K562 (cell line): Measurements from ENCODE around the gene DOLK. TPM values are rescaled to one million over a fixed set of nuclear protein-coding genes. Genes with fewer than 3 reads are reported as not detected.

Experiments used
- ATAC-seq: fragments of 200-7000 bp; cut with Tn5 transposase; 3 replicates; pipeline ENCODE4 v1.9.1; 2020; ENCODE audit warnings: moderate library complexity
- BruUV-seq: library from RNA; stranded (reverse); fragments of 400-500 nt; replicated peaks from 2 replicates; lab custom pipeline; 2021; lab: Mats Ljungman, UMichigan
- CTCF ChIA-PET: fragments of 300-600 bp; formaldehyde crosslinking; extraction: SDS; loops from one replicate; lab custom pipeline; 2021; ENCODE audit warnings: low intra/inter-chr PET ratio; lab: Yijun Ruan, JAX
- POLR2A ChIA-PET: fragments of 300-600, 350-650 bp; sonication (Branson Sonifier 250); formaldehyde crosslinking; extraction: SDS; loops from one replicate; lab custom pipeline; 2021; ENCODE audit warnings: antibody characterized with exemption, inconsistent platforms; lab: Yijun Ruan, JAX
- DNase-seq, 4 experiments: peaks; one replicate each; pipeline versions ENCODE4 v3.0.0 to v3.0.0-alpha.2; 2011 to 2018; ENCODE audit warnings: low spot score in 3 of 4, mixed read lengths in 3 of 4; ENCODE audit errors: extremely low read depth in 1 of 4
- FAIRE-seq: peaks from 2 replicates; lab custom pipeline; 2011; peaks lifted over from hg19 to GRCh38; lab: Jason Lieb, UNC
- H2AFZ ChIP-seq: 2 replicates; pipeline ENCODE4 v1.6.0; 2011; ENCODE audit warnings: low read depth, low read length, control low read depth, inconsistent platforms
- H3K27ac ChIP-seq: fragments of 200-600 bp; 3 replicates; pipeline ENCODE4 v1.8.0; 2011; ENCODE audit warnings: low read depth, mild to moderate bottlenecking, control low read depth, inconsistent platforms, low read length, moderate library complexity, mixed read lengths; ENCODE audit errors: extremely low read depth
- H3K27me3 ChIP-seq, 2 experiments: fragments of 300-600 bp in 1 of 2; 2 replicates in 1 of 2; 3 replicates in 1 of 2; pipeline versions ENCODE4 v1.6.0 to v1.8.0; 2011; ENCODE audit warnings: inconsistent platforms in 2 of 2, low read length in 2 of 2, mild to moderate bottlenecking in 1 of 2, mixed read lengths in 1 of 2, moderate library complexity in 1 of 2; ENCODE audit not compliant: control insufficient read depth in 2 of 2, insufficient read depth in 2 of 2
- H3K36me3 ChIP-seq: fragments of 300-600 bp; 3 replicates; pipeline ENCODE4 v1.8.0; 2011; ENCODE audit warnings: mild to moderate bottlenecking, low read length, inconsistent platforms; ENCODE audit not compliant: control insufficient read depth, insufficient read depth
- H3K4me1 ChIP-seq, 2 experiments: fragments of 200-600 bp in 1 of 2; replicated peaks in 1 of 2; 2 replicates in 1 of 2; 3 replicates in 1 of 2; pipeline versions ENCODE4 v1.5.1 to v1.8.0; 2011; ENCODE audit warnings: inconsistent platforms in 2 of 2, low read length in 2 of 2, mild to moderate bottlenecking in 1 of 2, mixed read lengths in 1 of 2, moderate library complexity in 1 of 2; ENCODE audit not compliant: control insufficient read depth in 2 of 2, insufficient read depth in 2 of 2
- H3K4me2 ChIP-seq: 2 replicates; pipeline ENCODE4 v1.6.1; 2011; ENCODE audit warnings: low read length, control low read depth, inconsistent platforms, mixed read lengths; ENCODE audit not compliant: insufficient read depth
- H3K4me3 ChIP-seq: fragments of 200-600 bp; sonication (generic), shearing (Covaris generic); 2 replicates; pipeline ENCODE4 v1.5.1; 2016; ENCODE audit warnings: control low read depth, inconsistent platforms
- H3K79me2 ChIP-seq: fragments of 200-600 bp; 3 replicates; pipeline ENCODE4 v1.8.0; 2011; ENCODE audit warnings: low read length, inconsistent platforms; ENCODE audit not compliant: control insufficient read depth, insufficient read depth
- H3K9ac ChIP-seq, 2 experiments: 2 replicates each; pipeline versions ENCODE4 v1.6.0 to v1.6.1; 2011; ENCODE audit warnings: low read depth in 2 of 2, low read length in 2 of 2, control low read depth in 1 of 2, inconsistent platforms in 1 of 2, mild to moderate bottlenecking in 1 of 2, mixed read lengths in 1 of 2; ENCODE audit not compliant: insufficient read depth in 1 of 2
- H3K9me1 ChIP-seq: one replicate; pipeline ENCODE4 v1.6.0; 2011; ENCODE audit warnings: inconsistent platforms, mild to moderate bottlenecking, low read length, moderate library complexity; ENCODE audit not compliant: control insufficient read depth, insufficient read depth
- H3K9me3 ChIP-seq: replicated peaks from 2 replicates; pipeline ENCODE4 v1.5.1; 2011; ENCODE audit warnings: low read depth, low read length, inconsistent platforms; ENCODE audit not compliant: control insufficient read depth, insufficient read depth
- H4K20me1 ChIP-seq: replicated peaks from 2 replicates; pipeline ENCODE4 v1.6.1; 2011; ENCODE audit warnings: low read length, inconsistent platforms, mixed read lengths; ENCODE audit not compliant: control insufficient read depth, insufficient read depth
- CEBPG ChIP-seq, 3 experiments: fragments of 200-800 bp in 1 of 3; sonication (Bioruptor generic) in 1 of 3; sonication (generic) in 1 of 3; formaldehyde crosslinking in 1 of 3; IDR thresholded peaks in 2 of 3; conservative IDR thresholded peaks in 1 of 3; 2 replicates each; pipeline versions ENCODE4 v1.6.1 to v1.8.0; 2016 to 2022; ENCODE audit warnings: missing compliant biosample characterization in 2 of 3, missing genetic modification characterization in 2 of 3, mild to moderate bottlenecking in 1 of 3, missing genetic modification reagents in 1 of 3
- CTCF ChIP-seq, 3 experiments: IDR thresholded peaks in 2 of 3; conservative IDR thresholded peaks in 1 of 3; 2 replicates each; pipeline ENCODE4 v1.5.1; 2011 to 2012; ENCODE audit warnings: low read length in 3 of 3, mild to moderate bottlenecking in 3 of 3, control low read depth in 2 of 3, improper control_type of control experiment in 1 of 3, inconsistent platforms in 1 of 3, low read depth in 1 of 3, mixed read lengths in 1 of 3, moderate library complexity in 1 of 3; ENCODE audit not compliant: insufficient read depth in 2 of 3
- FOXJ3 ChIP-seq: sonication (generic); formaldehyde crosslinking; IDR thresholded peaks from 2 replicates; pipeline ENCODE4 v1.4.0; 2020; ENCODE audit warnings: mild to moderate bottlenecking, missing genetic modification reagents
- FOXP1 ChIP-seq: sonication (generic); formaldehyde crosslinking; IDR thresholded peaks from 2 replicates; pipeline ENCODE4 v1.8.0; 2022; ENCODE audit warnings: mild to moderate bottlenecking, missing genetic modification reagents
- NCOA2 ChIP-seq, 2 experiments: fragments of 450-650 bp; IDR thresholded peaks; 2 replicates each; pipeline ENCODE4 v1.6.1; 2018; ENCODE audit warnings: mild to moderate bottlenecking in 2 of 2, moderate library complexity in 1 of 2; ENCODE audit not compliant: partially characterized antibody in 2 of 2
- NFYB ChIP-seq: IDR thresholded peaks from 2 replicates; pipeline ENCODE4 v1.6.1; 2011; ENCODE audit warnings: mild to moderate bottlenecking, moderate library complexity; ENCODE audit not compliant: insufficient read length; ENCODE audit errors: extremely low read depth
- ZNF347 ChIP-seq: fragments of 450-650 bp; formaldehyde crosslinking; IDR thresholded peaks from 2 replicates; pipeline ENCODE4 v1.4.0; 2020; ENCODE audit warnings: low read depth, mild to moderate bottlenecking, moderate library complexity
- WGBS: fragments of 100-300 bp; shearing (Covaris generic); methylation state at CpG from one replicate; pipeline ENCODE4 v1.1.6; 2016; ENCODE audit warnings: low coverage, mixed read lengths; ENCODE audit not compliant: insufficient coverage; ENCODE audit errors: missing lambda C conversion rate; 5-methylcytosine and 5-hydroxymethylcytosine counted together
- in situ Hi-C: fragments of 300-500 bp; cut with MboI; formaldehyde crosslinking; loops from 4 replicates; pipeline ENCODE4 v1.15.0; 2018; ENCODE audit warnings: inconsistent platforms, mixed read lengths
- intact Hi-C: fragments of 100-400 bp; cut with micrococcal nuclease; formaldehyde crosslinking; loops from 2 replicates; pipeline ENCODE4 v1.14.2; 2022
- polyA plus RNA-seq, 8 experiments: library from polyadenylated mRNA; depleted of rRNA in 4 of 8; stranded (reverse) in 5 of 8; unstranded in 3 of 8; fragments of >200 nt; fragmentation: Nextera tagmentation in 2 of 8; fragmentation: Illumina TruSeq in 1 of 8; extraction: Ambion mirVana in 2 of 8; extraction: Trizol in 1 of 8; gene quantifications; 2 replicates each; pipeline versions ENCODE4 v1.2.1 to v1.2.3, GENCODE V29; 2011 to 2014; ENCODE audit warnings: inconsistent platforms in 1 of 8, missing spikeins in 1 of 8
- total RNA-seq, 7 experiments: library from RNA; depleted of rRNA in 6 of 7; stranded (reverse); fragments of >200 nt in 6 of 7; fragmentation: Illumina TruSeq in 2 of 7; extraction: Trizol in 2 of 7; gene quantifications; 2 replicates each; pipeline versions ENCODE4 v1.2.1 to v1.2.3, GENCODE V29; 2011 to 2021; ENCODE audit warnings: low replicate concordance in 1 of 7

DOLK gene
- total and polyA plus RNA-seq, 9 of the 15 experiments (the other 6 are each of a cell fraction or from before 2014, with no cell fraction given): 2.6 to 14.2 (median 11.7) TPM

GRCh38 chr9:128995791-128996190 is 48.4 kb upstream of the DOLK start (continued):
- TF ChIP-seq FOXP1 (no peak), FOXJ3 (no peak), NCOA2 (IDR thresholded peaks at IDR 0.05; ENCODE audit: partially characterized antibody in 2 of 2) (no peak), CEBPG (CRISPR knock-in tag; IDR thresholded peaks at IDR 0.05) (no peak), CEBPG (tag; conservative IDR thresholded peaks at IDR 0.05 in 1 of 2, IDR thresholded peaks at IDR 0.05 in 1 of 2) (no peak), NFYB (no peak)

GRCh38 chr9:128992995-128993394 is 45.6 kb upstream of the DOLK start:
- no peak overlapping the region for H2AFZ ChIP-seq
- ATAC-seq (peak; percentile 70; the same call in 2 of the 3 replicates), DNase-seq (no peak), FAIRE-seq (peak; percentile 52)
- H3K4me3 ChIP-seq: no peak overlapping the region
- peaks cover 85% of the 10 kb centered on the region for H3K36me3 ChIP-seq
- TF ChIP-seq ZNF347 (CRISPR knock-in tag) (no peak), CTCF (IDR thresholded peaks at IDR 0.05 in 2 of 3, conservative IDR thresholded peaks at IDR 0.05 in 1 of 3; ENCODE audit: insufficient read depth in 2 of 3, low read depth in 1 of 3, low read length in 3 of 3) (peak; percentile 26 to 33 (median 32); a peak in 4 of 6 replicates)
- no peak overlapping the region for H3K4me2 ChIP-seq
- no peak overlapping the region for H3K27ac ChIP-seq
- H3K4me1 ChIP-seq: no peaks in the 10 kb centered on the region
- no TSS peak for BruUV-seq
- no peaks in the 10 kb centered on the region for H3K9me1 ChIP-seq
- 89% methylated on average over 7 of the region's 7 CpGs for WGBS
- CTCF ChIA-PET: interaction anchor here (0.6 kb wide), 1 partner anchor 617 kb away, joined by 7 read pairs; no protein-coding TSS in a partner anchor
- no peaks in the 10 kb centered on the region for H4K20me1 ChIP-seq
- no peaks in the 10 kb centered on the region for H3K79me2 ChIP-seq
- H3K9ac ChIP-seq: no peak overlapping the region
- H3K9me3 ChIP-seq: no peaks in the 10 kb centered on the region
- in situ Hi-C loops: no loop called here
- no peaks in the 10 kb centered on the region for H3K27me3 ChIP-seq
- POLR2A ChIA-PET: interaction anchor here (0.5 to 0.7 kb wide), 2 partner anchors 11 to 249 kb away, joined by 3 to 5 read pairs; no protein-coding TSS in a partner anchor
- intact Hi-C loops: no loop called here
